Spleen (tissue), 7 donors: ENCODE measurements around the gene TEX22.

ENCODE experiments used
- CTCF ChIP-seq, 11 experiments: fragments of 200-600 bp in 7 of 11; fragments of 450-650 bp in 4 of 11; sonication (generic) in 4 of 11; IDR thresholded peaks in 8 of 11; conservative IDR thresholded peaks in 3 of 11; 1 replicate in 7 of 11; 2 replicates in 4 of 11; pipeline versions ENCODE4 v1.4.0 to v1.8.0; 2016 to 2021; ENCODE audit warnings: antibody characterized with exemption in 11 of 11, inconsistent platforms in 4 of 11, mild to moderate bottlenecking in 1 of 11
- POLR2AphosphoS5 ChIP-seq, 3 donors: sonication (generic); formaldehyde crosslinking; IDR thresholded peaks; one replicate each; pipeline ENCODE4 v1.5.1; 2017; ENCODE audit warnings: antibody characterized with exemption in 3 of 3
- donor health status: DM: no; HTN: no; CAD: no; lungs with moderate emphysema.
- donor health status: DM: no; HTN: no; CAD: no.
- donor health status: DM: no; HTN: no; CAD: no.

GRCh38 chr14:105389976-105390848 is 8.1 kb upstream of the TEX22 start:
- TF ChIP-seq POLR2AphosphoS5 (IDR thresholded peaks at IDR 0.05) = peak in 2 of 3 donors; percentile 25 to 42
- TF ChIP-seq CTCF (IDR thresholded peaks at IDR 0.05 in 8 of 11, conservative IDR thresholded peaks at IDR 0.05 in 3 of 11) = no peak
